ENCODE results near the gene MYH16.

- TF ChIP-seq CTCF (IDR thresholded peaks at IDR 0.05) (no peak), POLR2A (IDR thresholded peaks at IDR 0.05) (no peak)
These were observed 67.0 kb downstream of the MYH16 start for GRCh38 chr7:99339595-99339994.
